ENCODE data around the gene SBNO2. TPM values are rescaled to one million over a fixed set of nuclear protein-coding genes. Genes with fewer than 3 reads are reported as not detected.

SBNO2 gene
- total RNA-seq, 1 experiment from 2014 or later, result 123 TPM

DNA sequence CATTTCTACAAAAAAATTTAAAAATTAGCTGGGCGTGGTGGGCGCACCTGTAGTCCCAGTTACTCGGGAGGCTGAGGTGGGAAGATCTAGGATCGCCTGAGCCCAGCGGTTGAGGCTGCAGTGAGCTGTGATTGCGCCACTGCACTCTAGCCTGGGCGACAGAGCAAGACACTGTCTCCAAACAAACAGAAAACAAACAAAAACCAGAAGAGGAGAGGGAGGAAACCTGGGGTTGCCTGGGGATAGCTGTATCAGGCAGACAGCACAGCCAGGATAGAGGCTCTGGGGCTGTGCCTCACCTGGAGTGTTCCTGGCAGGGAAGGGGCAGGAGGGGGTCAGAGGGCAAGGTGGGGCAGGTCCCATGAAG lies 76.3 kb downstream of the SBNO2 start:
- no peak for TF ChIP-seq CTCF (IDR thresholded peaks at IDR 0.05; ENCODE audit: unreplicated experiment)
- ChIA-PET CTCF (interaction anchor here (0.6 to 0.8 kb wide), 4 partner anchors 23 to 295 kb away, joined by 3 to 6 read pairs (median 4); no protein-coding TSS in a partner anchor), POLR2A (interaction anchor here (0.6 to 1.6 kb wide), 5 partner anchors 15 to 171 kb away, joined by 3 to 6 read pairs (median 4); partner anchors contain the start of genes CIRBP and CNN2)
- H3K27me3 Mint-ChIP-seq (ENCODE audit: insufficient read depth, unreplicated experiment), result no peaks in the 10 kb centered on the region
- H3K4me1 Mint-ChIP-seq (ENCODE audit: insufficient read depth, unreplicated experiment), result peaks cover 30% of the 10 kb centered on the region
- no peak for DNase-seq (ENCODE audit: unreplicated experiment)
- H3K4me3 Mint-ChIP-seq (ENCODE audit: unreplicated experiment), result no peak overlapping the region
- H3K9me3 Mint-ChIP-seq (ENCODE audit: unreplicated experiment), result peaks cover 6% of the 10 kb centered on the region
- no TSS peak for BruUV-seq (replicated peaks)
- intact Hi-C loops (cut with micrococcal nuclease), result no loop called here
- peaks cover 44% of the 10 kb centered on the region for H3K36me3 Mint-ChIP-seq (ENCODE audit: insufficient read depth, unreplicated experiment)
- H3K27ac Mint-ChIP-seq (ENCODE audit: low read depth, unreplicated experiment), result no peak overlapping the region

DNA sequence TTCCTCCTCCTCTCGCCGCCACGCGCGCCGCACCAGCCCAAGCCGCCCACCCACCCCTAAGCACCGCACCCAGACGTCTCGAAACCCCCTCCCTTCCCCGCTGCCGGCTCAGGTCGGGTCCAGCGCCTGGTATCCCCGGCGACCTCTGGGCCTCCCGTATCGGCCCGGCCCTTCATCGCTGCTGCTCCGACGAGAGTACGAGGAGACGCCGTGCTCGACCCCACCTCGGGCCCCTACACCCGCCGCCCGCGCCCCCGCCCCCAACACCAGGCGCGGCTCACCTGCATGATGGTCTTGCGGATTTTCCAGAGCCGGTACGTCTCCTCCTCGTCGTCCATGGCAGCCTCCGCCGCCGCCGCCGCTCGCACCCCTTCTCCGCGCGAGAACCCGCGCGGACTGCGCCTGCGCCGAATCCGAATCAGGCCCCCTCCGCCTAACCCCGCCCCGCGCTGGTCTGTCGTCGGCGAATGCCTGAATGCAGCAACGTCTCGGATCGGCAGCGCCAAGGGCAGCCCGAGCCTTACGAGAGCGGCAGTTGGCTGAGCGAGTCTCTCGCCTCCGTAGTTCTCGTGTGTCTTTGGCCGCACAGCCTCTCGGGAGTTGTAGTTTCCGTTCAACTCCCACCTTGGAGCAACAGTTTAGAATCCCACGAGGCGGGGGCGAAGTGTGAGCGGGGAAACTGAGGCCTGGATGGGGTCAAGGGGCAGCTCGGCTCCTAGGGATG lies 78.9 kb downstream of the SBNO2 start, which contains the start of gene POLR2E:
Gene POLR2E (minus strand): TSS at position 398 of the 724 bp plus-strand sequence. CDS start 60 bp downstream, at position 338.
- POLR2A ChIA-PET, result interaction anchor here (0.7 to 3.2 kb wide), 14 partner anchors 8 to 158 kb away, joined by 3 to 19 read pairs (median 4); partner anchors contain the start of gene GPX4
- intact Hi-C loops (cut with micrococcal nuclease), result loop anchor here (2.0 kb wide), 1 partner anchor 74 kb away; the partner anchor contains the start of genes RNU6-2 and TMEM259
- peak; percentile 98 for DNase-seq (ENCODE audit: unreplicated experiment)
- Mint-ChIP-seq H3K9me3 (ENCODE audit: unreplicated experiment) (peaks cover 6% of the 10 kb centered on the region), H3K27me3 (ENCODE audit: insufficient read depth, unreplicated experiment) (no peaks in the 10 kb centered on the region), H3K27ac (ENCODE audit: low read depth, unreplicated experiment) (peak within 1 kb of the TSS; percentile 96), H3K4me3 (ENCODE audit: unreplicated experiment) (peak within 1 kb of the TSS; percentile 90), H3K36me3 (ENCODE audit: insufficient read depth, unreplicated experiment) (peaks cover 46% of the 10 kb centered on the region), H3K4me1 (ENCODE audit: insufficient read depth, unreplicated experiment) (peaks cover 24% of the 10 kb centered on the region)
- BruUV-seq (replicated peaks), result no TSS peak
- TF ChIP-seq CTCF (IDR thresholded peaks at IDR 0.05; ENCODE audit: unreplicated experiment), result no peak
- CTCF ChIA-PET, result interaction anchor here (0.6 to 1.0 kb wide), 5 partner anchors 36 to 171 kb away, joined by 3 to 5 read pairs (median 3); no protein-coding TSS in a partner anchor

DNA sequence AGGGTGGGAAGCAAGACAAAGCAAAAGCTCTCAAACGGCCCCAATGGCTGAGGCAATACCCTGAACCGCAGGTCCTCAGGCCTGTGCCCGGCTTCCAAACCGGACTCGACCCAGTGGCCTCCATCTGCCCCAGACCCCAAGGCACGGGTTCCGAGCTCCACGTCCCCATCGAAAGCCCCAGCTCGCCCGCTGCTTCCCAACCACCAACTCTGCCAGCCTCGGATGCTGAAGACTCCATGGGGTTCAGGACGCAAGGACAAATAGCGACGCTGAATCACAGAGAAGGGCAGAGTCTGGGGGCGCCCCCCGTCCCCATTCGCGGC lies 79.5 kb downstream of the SBNO2 start:
- TSS peak; percentile 30 for BruUV-seq (replicated peaks)
- CTCF ChIA-PET, result interaction anchor here (0.6 to 2.0 kb wide), 7 partner anchors 10 to 180 kb away, joined by 3 to 9 read pairs (median 3); no protein-coding TSS in a partner anchor
- intact Hi-C loops (cut with micrococcal nuclease), result loop anchor here (2.0 kb wide), 1 partner anchor 74 kb away; the partner anchor contains the start of genes RNU6-2 and TMEM259

More for the DNA sequence above, 79.5 kb downstream of the SBNO2 start:
- H3K4me1 Mint-ChIP-seq (ENCODE audit: insufficient read depth, unreplicated experiment), result peaks cover 24% of the 10 kb centered on the region
- POLR2A ChIA-PET, result interaction anchor here (0.6 to 3.2 kb wide), 15 partner anchors 9 to 159 kb away, joined by 3 to 19 read pairs (median 5); partner anchors contain the start of genes CNN2 and GPX4
- DNase-seq (ENCODE audit: unreplicated experiment), result no peak
- TF ChIP-seq CTCF (IDR thresholded peaks at IDR 0.05; ENCODE audit: unreplicated experiment), result no peak
- H3K4me3 Mint-ChIP-seq (ENCODE audit: unreplicated experiment), result peak overlapping the region; percentile 90
- H3K36me3 Mint-ChIP-seq (ENCODE audit: insufficient read depth, unreplicated experiment), result peaks cover 41% of the 10 kb centered on the region
- peaks cover 6% of the 10 kb centered on the region for H3K9me3 Mint-ChIP-seq (ENCODE audit: unreplicated experiment)
- no peaks in the 10 kb centered on the region for H3K27me3 Mint-ChIP-seq (ENCODE audit: insufficient read depth, unreplicated experiment)
- H3K27ac Mint-ChIP-seq (ENCODE audit: low read depth, unreplicated experiment), result peak overlapping the region; percentile 96

All from MCF 10A (cell line).